Urinary bladder (tissue), 4 donors: Measurements from ENCODE around the gene HID1. TPM values are rescaled to one million over a fixed set of nuclear protein-coding genes. Genes with fewer than 3 reads are reported as not detected.
"Not testable (repeated sequence)": the region's sequence is repeated elsewhere in the genome, so short reads cannot be mapped to it uniquely, and the experiment has no call there.

Experiments
- DNase-seq: peaks from one replicate; pipeline ENCODE4 v3.0.0-alpha.2; 2015; ENCODE audit errors: extremely low spot score
- H3K27ac ChIP-seq: one replicate; pipeline ENCODE4 v1.5.1; 2013; ENCODE audit warnings: low read depth, mild to moderate bottlenecking, moderate library complexity
- H3K36me3 ChIP-seq: one replicate; pipeline ENCODE4 v1.6.1; 2013; ENCODE audit warnings: mild to moderate bottlenecking, moderate library complexity; ENCODE audit not compliant: insufficient read depth
- H3K4me1 ChIP-seq: one replicate; pipeline ENCODE4 v1.6.1; 2013; ENCODE audit warnings: mild to moderate bottlenecking, moderate library complexity; ENCODE audit not compliant: insufficient read depth
- H3K4me3 ChIP-seq: one replicate; pipeline ENCODE4 v1.5.1; 2013; ENCODE audit warnings: low read depth, low read length
- WGBS: extraction: QIAGEN DNeasy Blood & Tissue Kit; methylation state at CpG from one replicate; pipeline ENCODE4 v1.1.7; 2013; 5-methylcytosine and 5-hydroxymethylcytosine counted together
- polyA plus RNA-seq: library from polyadenylated mRNA; stranded (reverse); fragments of 200-250 nt; gene quantifications from one replicate; pipeline ENCODE4 v1.2.3, GENCODE V29; 2013
- total RNA-seq: library from RNA; depleted of rRNA; stranded (reverse); fragments of >200 nt; gene quantifications from one replicate; pipeline ENCODE4 v1.2.3, GENCODE V29; 2014
- donor health status: healthy with polysubstance abuse.
- donor health status: healthy.

Gene HID1
- total and polyA plus RNA-seq, 2 donors: 5.7 to 13.4 TPM

- Histone ChIP-seq H3K4me1 (peaks cover 3% of the 10 kb centered on the region), H3K4me3 (peak overlapping the region; percentile 67), H3K36me3 (no peaks in the 10 kb centered on the region), H3K27ac (no peak overlapping the region)
- 79% methylated on average over 8 of the region's 8 CpGs for WGBS
- no peak for DNase-seq
Measured at GRCh38 chr17:74971069-74971841, 1.3 kb downstream of the HID1 start.

GRCh38 chr17:74970395-74970794, 2.2 kb downstream of the HID1 start:
- peaks cover 3% of the 10 kb centered on the region for H3K4me1 ChIP-seq
- H3K4me3 ChIP-seq: no peak overlapping the region
- DNase-seq: no peak
- H3K27ac ChIP-seq: no peak overlapping the region
- H3K36me3 ChIP-seq: no peaks in the 10 kb centered on the region
- WGBS: 84% methylated on average over 3 of the region's 3 CpGs

- 92% methylated on average over 5 of the region's 5 CpGs for WGBS
- DNase-seq, H3K27ac ChIP-seq, H3K4me3 ChIP-seq, H3K4me1 ChIP-seq, H3K36me3 ChIP-seq: not testable (repeated sequence)
Measured at GRCh38 chr17:74969501-74969900, 3.1 kb downstream of the HID1 start.

- Histone ChIP-seq H3K36me3 (no peaks in the 10 kb centered on the region), H3K4me3 (no peak overlapping the region), H3K4me1 (peaks cover 3% of the 10 kb centered on the region), H3K27ac (peak overlapping the region; percentile 38)
- no peak for DNase-seq
- 72% methylated on average over 5 of the region's 5 CpGs for WGBS
Measured at GRCh38 chr17:74968361-74968780, 4.2 kb downstream of the HID1 start.

GRCh38 chr17:74964988-74965622, 7.5 kb downstream of the HID1 start:
- Histone ChIP-seq H3K36me3 (no peaks in the 10 kb centered on the region), H3K4me3 (no peak overlapping the region), H3K27ac (no peak overlapping the region), H3K4me1 (no peaks in the 10 kb centered on the region)
- DNase-seq: no peak
- WGBS: 77% methylated on average over 14 of the region's 14 CpGs

- Histone ChIP-seq H3K36me3 (no peaks in the 10 kb centered on the region), H3K4me1 (no peaks in the 10 kb centered on the region), H3K4me3 (no peak overlapping the region), H3K27ac (no peak overlapping the region)
- no peak for DNase-seq
- WGBS: 88% methylated on average over 12 of the region's 12 CpGs
Measured at GRCh38 chr17:74964246-74964761, 8.3 kb downstream of the HID1 start.

- H3K4me1 ChIP-seq: no peaks in the 10 kb centered on the region
- no peaks in the 10 kb centered on the region for H3K36me3 ChIP-seq
- H3K27ac ChIP-seq: no peak overlapping the region
- 63% methylated on average over 12 of the region's 12 CpGs for WGBS
- H3K4me3 ChIP-seq: no peak overlapping the region
- no peak for DNase-seq
Measured at GRCh38 chr17:74963656-74964055, 8.9 kb downstream of the HID1 start.

- no peak overlapping the region for H3K27ac ChIP-seq
- no peaks in the 10 kb centered on the region for H3K4me1 ChIP-seq
- no peak for DNase-seq
- WGBS: 86% methylated on average over 18 of the region's 18 CpGs
- H3K36me3 ChIP-seq: no peaks in the 10 kb centered on the region
- H3K4me3 ChIP-seq: no peak overlapping the region
Measured at GRCh38 chr17:74962622-74963394, 9.8 kb downstream of the HID1 start.

GRCh38 chr17:74961657-74962350, 10.8 kb downstream of the HID1 start:
- DNase-seq: peak; percentile 60
- H3K4me1 ChIP-seq: no peaks in the 10 kb centered on the region
- H3K36me3 ChIP-seq: no peaks in the 10 kb centered on the region
- H3K27ac ChIP-seq: no peak overlapping the region
- no peak overlapping the region for H3K4me3 ChIP-seq
- WGBS: 45% methylated on average over 23 of the region's 23 CpGs

GRCh38 chr17:74960570-74961342, 11.8 kb downstream of the HID1 start:
- no peak overlapping the region for H3K27ac ChIP-seq
- H3K36me3 ChIP-seq: no peaks in the 10 kb centered on the region
- H3K4me3 ChIP-seq: no peak overlapping the region
- no peak for DNase-seq
- 37% methylated on average over 19 of the region's 19 CpGs for WGBS
- H3K4me1 ChIP-seq: no peaks in the 10 kb centered on the region

GRCh38 chr17:74959826-74960515, 12.6 kb downstream of the HID1 start:
- no peaks in the 10 kb centered on the region for H3K36me3 ChIP-seq
- WGBS: 68% methylated on average over 14 of the region's 14 CpGs
- no peak overlapping the region for H3K27ac ChIP-seq
- no peak overlapping the region for H3K4me3 ChIP-seq
- no peaks in the 10 kb centered on the region for H3K4me1 ChIP-seq
- no peak for DNase-seq
